ENCODE data around the gene CHMP6. TPM values are rescaled to one million over a fixed set of nuclear protein-coding genes. Genes with fewer than 3 reads are reported as not detected.

CHMP6 gene
- total and polyA plus RNA-seq, 12 donors: 7.8 to 35.3 (median 25.8) TPM

DNA sequence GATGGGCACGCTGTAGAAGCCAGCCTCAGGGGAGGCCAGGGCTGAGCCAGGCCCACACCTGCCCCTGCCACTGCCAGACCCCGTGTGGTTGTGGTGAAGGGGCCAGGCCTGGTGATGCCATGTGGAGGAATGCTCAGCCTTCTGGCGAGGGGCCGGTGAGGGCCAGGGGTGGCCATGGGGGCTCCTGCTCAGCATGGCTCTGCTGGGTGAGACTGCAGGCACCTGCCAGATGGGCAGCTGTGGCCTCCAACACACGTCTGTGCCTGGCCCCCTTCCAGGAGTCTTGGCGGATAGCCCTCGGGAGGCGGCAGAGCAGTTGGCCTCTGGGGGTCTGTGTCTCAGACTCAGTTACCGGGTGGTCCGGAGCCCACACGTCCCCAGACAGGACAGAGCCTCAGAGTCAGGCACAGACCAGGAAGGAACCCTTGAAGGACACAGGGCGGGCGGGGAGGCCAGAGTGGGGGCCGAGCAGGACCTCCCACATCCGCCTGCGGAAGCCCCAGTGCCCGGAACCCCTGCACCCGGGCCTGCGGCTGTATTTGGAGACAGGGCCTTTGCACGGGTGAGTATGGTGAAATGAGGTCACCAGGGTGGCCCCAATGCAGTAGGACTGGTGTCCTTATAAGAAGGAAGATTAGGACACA is 22.5 kb upstream of the CHMP6 start:
- WGBS, 4 donors: 20 to 29% (median 24%) methylated on average over 1 to 20 of the region's 20 CpGs; no CpG with 5 or more reads in 1 of the 4 donors
- DNase-seq: peak in 1 of 7 donors; percentile 38
- Histone ChIP-seq H3K4me3 (no peak overlapping the region), H3K9me3 (replicated peaks in 1 of 3) (no peaks in the 10 kb centered on the region), H3K27ac (peak overlapping the region in 1 of 5 donors; percentile 77), H3K27me3 (no peaks in the 10 kb centered on the region), H3K4me1 (replicated peaks in 1 of 2) (peaks cover 8 to 13% of the 10 kb centered on the region in 2 donors), H3K36me3 (replicated peaks in 1 of 2) (no peaks in the 10 kb centered on the region)
- TF ChIP-seq, protein P1, sequence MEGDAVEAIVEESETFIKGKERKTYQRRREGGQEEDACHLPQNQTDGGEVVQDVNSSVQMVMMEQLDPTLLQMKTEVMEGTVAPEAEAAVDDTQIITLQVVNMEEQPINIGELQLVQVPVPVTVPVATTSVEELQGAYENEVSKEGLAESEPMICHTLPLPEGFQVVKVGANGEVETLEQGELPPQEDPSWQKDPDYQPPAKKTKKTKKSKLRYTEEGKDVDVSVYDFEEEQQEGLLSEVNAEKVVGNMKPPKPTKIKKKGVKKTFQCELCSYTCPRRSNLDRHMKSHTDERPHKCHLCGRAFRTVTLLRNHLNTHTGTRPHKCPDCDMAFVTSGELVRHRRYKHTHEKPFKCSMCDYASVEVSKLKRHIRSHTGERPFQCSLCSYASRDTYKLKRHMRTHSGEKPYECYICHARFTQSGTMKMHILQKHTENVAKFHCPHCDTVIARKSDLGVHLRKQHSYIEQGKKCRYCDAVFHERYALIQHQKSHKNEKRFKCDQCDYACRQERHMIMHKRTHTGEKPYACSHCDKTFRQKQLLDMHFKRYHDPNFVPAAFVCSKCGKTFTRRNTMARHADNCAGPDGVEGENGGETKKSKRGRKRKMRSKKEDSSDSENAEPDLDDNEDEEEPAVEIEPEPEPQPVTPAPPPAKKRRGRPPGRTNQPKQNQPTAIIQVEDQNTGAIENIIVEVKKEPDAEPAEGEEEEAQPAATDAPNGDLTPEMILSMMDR (IDR thresholded peaks at IDR 0.05): no peak
- TF ChIP-seq POLR2A (IDR thresholded peaks at IDR 0.05): no peak
- intact Hi-C loops (cut with DNase I): no loop called here

- no peak for TF ChIP-seq POLR2A (IDR thresholded peaks at IDR 0.05)
- TF ChIP-seq, protein P1 (IDR thresholded peaks at IDR 0.05): no peak
- Histone ChIP-seq H3K4me1 (replicated peaks in 1 of 2) (peaks cover 8 to 13% of the 10 kb centered on the region in 2 donors), H3K27ac (no peak overlapping the region), H3K4me3 (no peak overlapping the region), H3K27me3 (no peaks in the 10 kb centered on the region), H3K36me3 (replicated peaks in 1 of 2) (no peaks in the 10 kb centered on the region), H3K9me3 (replicated peaks in 1 of 3) (no peaks in the 10 kb centered on the region)
- no peak for DNase-seq
- 56 to 81% (median 79%) methylated on average over 3 to 10 of the region's 10 CpGs for WGBS, 4 donors
- intact Hi-C loops (cut with DNase I): no loop called here
Observed at GRCh38 chr17:80969674-80970043, 22.0 kb upstream of the CHMP6 start.

GRCh38 chr17:80970044-80970761 is 21.4 kb upstream of the CHMP6 start:
- TF ChIP-seq, protein P1 (IDR thresholded peaks at IDR 0.05): peak in 5 of 6 experiments; percentile 21 to 54 (median 42)
- TF ChIP-seq POLR2A (IDR thresholded peaks at IDR 0.05): no peak
- WGBS, 4 donors: 44 to 65% (median 50%) methylated on average over 7 to 20 of the region's 20 CpGs
- Histone ChIP-seq H3K4me1 (replicated peaks in 1 of 2) (peaks cover 8 to 13% of the 10 kb centered on the region in 2 donors), H3K36me3 (replicated peaks in 1 of 2) (no peaks in the 10 kb centered on the region), H3K9me3 (replicated peaks in 1 of 3) (no peaks in the 10 kb centered on the region), H3K4me3 (no peak overlapping the region), H3K27ac (no peak overlapping the region), H3K27me3 (no peaks in the 10 kb centered on the region)
- peak in 2 of 7 donors; percentile 46 to 47 for DNase-seq
- intact Hi-C loops (cut with DNase I): no loop called here

DNA sequence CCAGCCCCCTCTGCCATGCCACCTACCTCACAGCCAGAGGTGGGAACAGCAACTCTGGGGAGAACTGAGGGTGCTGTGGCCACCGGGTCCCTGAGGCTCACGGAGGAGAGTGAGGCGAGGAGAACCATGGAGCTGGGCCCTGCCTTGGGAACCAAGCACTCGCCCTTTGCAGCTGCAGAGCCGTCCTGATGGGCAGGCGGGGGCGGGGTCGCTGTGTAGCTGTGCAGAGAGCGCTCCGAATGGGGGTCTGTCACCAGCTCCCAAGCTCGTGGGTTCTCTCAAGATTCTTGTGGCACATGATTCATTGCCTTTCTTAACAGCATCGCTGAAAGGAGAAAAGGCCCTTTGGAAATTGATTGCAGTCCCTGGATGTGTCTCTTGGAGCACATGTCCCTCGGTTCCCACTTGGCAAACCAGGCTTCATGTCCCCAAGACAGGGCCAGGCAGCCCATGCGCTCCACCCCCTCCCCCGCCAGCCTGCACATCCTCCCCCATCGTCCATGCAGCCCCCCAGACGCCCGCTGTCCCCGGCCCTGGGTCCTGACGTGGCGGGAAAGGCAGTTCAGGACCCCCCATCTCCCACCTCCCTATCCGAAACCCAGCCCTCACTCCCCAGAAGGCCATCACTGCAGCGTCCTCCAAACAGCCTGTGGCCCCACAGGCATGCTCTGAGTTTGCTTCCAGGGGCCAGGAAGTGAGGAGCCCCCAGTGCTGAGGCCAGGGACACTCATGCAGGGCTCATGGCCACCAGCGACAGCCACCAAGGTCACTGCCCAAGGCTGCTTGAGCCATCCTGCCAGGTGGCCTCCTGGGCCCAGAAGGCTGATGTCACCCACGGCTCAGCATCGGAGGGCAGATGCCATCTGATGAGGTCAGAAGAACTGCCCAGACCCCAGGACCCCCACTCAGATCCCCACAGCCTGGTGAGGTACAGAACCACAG is 20.6 kb upstream of the CHMP6 start:
- 20 to 52% (median 43%) methylated on average over 5 to 26 of the region's 26 CpGs for WGBS, 4 donors
- intact Hi-C loops (cut with DNase I): no loop called here
- Histone ChIP-seq H3K36me3 (replicated peaks in 1 of 2) (no peaks in the 10 kb centered on the region), H3K27ac (no peak overlapping the region), H3K4me1 (replicated peaks in 1 of 2) (peaks cover 8 to 13% of the 10 kb centered on the region in 2 donors), H3K4me3 (no peak overlapping the region), H3K9me3 (replicated peaks in 1 of 3) (no peaks in the 10 kb centered on the region), H3K27me3 (no peaks in the 10 kb centered on the region)
- TF ChIP-seq, protein P1 (IDR thresholded peaks at IDR 0.05): no peak
- TF ChIP-seq POLR2A (IDR thresholded peaks at IDR 0.05): no peak
- DNase-seq: no peak
